ENCODE results near the gene FBXO31. TPM values are rescaled to one million over a fixed set of nuclear protein-coding genes. Genes with fewer than 3 reads are reported as not detected.

FBXO31 gene
- total and polyA plus RNA-seq, 2 of the 13 experiments (the other 11 are each of a cell fraction or from before 2014, with no cell fraction given): 92.4 to 101 TPM

GRCh38 chr16:87391950-87392820 is 8.6 kb upstream of the FBXO31 start, which contains the start of gene MAP1LC3B (continued):
- TF ChIP-seq ZNF678 (CRISPR knock-in tag; IDR thresholded peaks at IDR 0.05) (peak; percentile 97), ZNF121 (CRISPR knock-in tag; IDR thresholded peaks at IDR 0.05) (peak; percentile 77), SRY (CRISPR knock-in tag; IDR thresholded peaks at IDR 0.05) (peak; percentile 93), ZNF44 (CRISPR knock-in tag; IDR thresholded peaks at IDR 0.05) (no peak), ZNF205 (CRISPR knock-in tag; IDR thresholded peaks at IDR 0.05) (peak; percentile 80), DMAP1 (CRISPR knock-in tag; IDR thresholded peaks at IDR 0.05) (peak; percentile 73; the same call in 1 of the 2 replicates), ZNF747 (CRISPR knock-in tag; IDR thresholded peaks at IDR 0.05; ENCODE audit: borderline replicate concordance) (peak; percentile 89), SUZ12 (IDR thresholded peaks at IDR 0.05; ENCODE audit: low read depth, low read length) (no peak), SMARCC2 (IDR thresholded peaks at IDR 0.05) (no peak), ZMAT3 (CRISPR knock-in tag; conservative IDR thresholded peaks at IDR 0.05) (peak; percentile 92), SMAD1 (CRISPR knock-in tag; IDR thresholded peaks at IDR 0.05; ENCODE audit: borderline replicate concordance, low read depth) (peak; percentile 98; the same call in 1 of the 2 replicates), ZNF333 (CRISPR knock-in tag; IDR thresholded peaks at IDR 0.05; ENCODE audit: borderline replicate concordance) (no peak), RARG (CRISPR knock-in tag; IDR thresholded peaks at IDR 0.05; ENCODE audit: low read depth) (no peak), ZNF792 (CRISPR knock-in tag; IDR thresholded peaks at IDR 0.05) (peak; percentile 94), SP2 (CRISPR knock-in tag; IDR thresholded peaks at IDR 0.05) (peak; percentile 96), CSRNP1 (CRISPR knock-in tag; IDR thresholded peaks at IDR 0.05) (peak; percentile 74; the same call in 1 of the 2 replicates), HOXD1 (CRISPR knock-in tag; IDR thresholded peaks at IDR 0.05) (peak; percentile 99), ZNF709 (CRISPR knock-in tag; IDR thresholded peaks at IDR 0.05) (peak; percentile 83), ZNF34 (CRISPR knock-in tag; IDR thresholded peaks at IDR 0.05; ENCODE audit: borderline replicate concordance) (peak; percentile 72; the same call in 1 of the 2 replicates), GTF3A (CRISPR knock-in tag; conservative IDR thresholded peaks at IDR 0.05) (no peak), IKZF1 (IDR thresholded peaks at IDR 0.05) (no peak), GLI4 (CRISPR knock-in tag; IDR thresholded peaks at IDR 0.05; ENCODE audit: borderline replicate concordance) (peak; percentile 97; the same call in 1 of the 2 replicates)
- TF ChIP-seq, protein P1, sequence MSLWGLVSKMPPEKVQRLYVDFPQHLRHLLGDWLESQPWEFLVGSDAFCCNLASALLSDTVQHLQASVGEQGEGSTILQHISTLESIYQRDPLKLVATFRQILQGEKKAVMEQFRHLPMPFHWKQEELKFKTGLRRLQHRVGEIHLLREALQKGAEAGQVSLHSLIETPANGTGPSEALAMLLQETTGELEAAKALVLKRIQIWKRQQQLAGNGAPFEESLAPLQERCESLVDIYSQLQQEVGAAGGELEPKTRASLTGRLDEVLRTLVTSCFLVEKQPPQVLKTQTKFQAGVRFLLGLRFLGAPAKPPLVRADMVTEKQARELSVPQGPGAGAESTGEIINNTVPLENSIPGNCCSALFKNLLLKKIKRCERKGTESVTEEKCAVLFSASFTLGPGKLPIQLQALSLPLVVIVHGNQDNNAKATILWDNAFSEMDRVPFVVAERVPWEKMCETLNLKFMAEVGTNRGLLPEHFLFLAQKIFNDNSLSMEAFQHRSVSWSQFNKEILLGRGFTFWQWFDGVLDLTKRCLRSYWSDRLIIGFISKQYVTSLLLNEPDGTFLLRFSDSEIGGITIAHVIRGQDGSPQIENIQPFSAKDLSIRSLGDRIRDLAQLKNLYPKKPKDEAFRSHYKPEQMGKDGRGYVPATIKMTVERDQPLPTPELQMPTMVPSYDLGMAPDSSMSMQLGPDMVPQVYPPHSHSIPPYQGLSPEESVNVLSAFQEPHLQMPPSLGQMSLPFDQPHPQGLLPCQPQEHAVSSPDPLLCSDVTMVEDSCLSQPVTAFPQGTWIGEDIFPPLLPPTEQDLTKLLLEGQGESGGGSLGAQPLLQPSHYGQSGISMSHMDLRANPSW (CRISPR knock-in tag; IDR thresholded peaks at IDR 0.05; ENCODE audit: borderline replicate concordance): no peak; the same call in 1 of the 2 replicates
- TF ChIP-seq, protein P2, sequence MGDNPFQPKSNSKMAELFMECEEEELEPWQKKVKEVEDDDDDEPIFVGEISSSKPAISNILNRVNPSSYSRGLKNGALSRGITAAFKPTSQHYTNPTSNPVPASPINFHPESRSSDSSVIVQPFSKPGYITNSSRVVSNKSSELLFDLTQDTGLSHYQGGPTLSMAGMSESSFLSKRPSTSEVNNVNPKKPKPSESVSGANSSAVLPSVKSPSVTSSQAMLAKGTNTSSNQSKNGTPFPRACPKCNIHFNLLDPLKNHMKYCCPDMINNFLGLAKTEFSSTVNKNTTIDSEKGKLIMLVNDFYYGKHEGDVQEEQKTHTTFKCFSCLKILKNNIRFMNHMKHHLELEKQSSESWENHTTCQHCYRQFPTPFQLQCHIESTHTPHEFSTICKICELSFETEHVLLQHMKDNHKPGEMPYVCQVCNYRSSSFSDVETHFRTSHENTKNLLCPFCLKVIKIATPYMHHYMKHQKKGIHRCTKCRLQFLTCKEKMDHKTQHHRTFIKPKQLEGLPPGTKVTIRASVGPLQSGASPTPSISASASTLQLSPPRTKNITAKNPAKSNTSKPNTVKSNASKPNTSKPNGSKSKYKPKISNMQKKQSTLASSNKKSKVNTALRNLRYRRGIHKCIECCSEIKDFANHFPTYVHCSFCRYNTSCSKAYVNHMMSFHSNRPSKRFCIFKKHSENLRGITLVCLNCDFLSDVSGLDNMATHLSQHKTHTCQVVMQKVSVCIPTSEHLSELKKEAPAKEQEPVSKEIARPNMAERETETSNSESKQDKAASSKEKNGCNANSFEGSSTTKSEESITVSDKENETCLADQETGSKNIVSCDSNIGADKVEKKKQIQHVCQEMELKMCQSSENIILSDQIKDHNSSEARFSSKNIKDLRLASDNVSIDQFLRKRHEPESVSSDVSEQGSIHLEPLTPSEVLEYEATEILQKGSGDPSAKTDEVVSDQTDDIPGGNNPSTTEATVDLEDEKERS (CRISPR knock-in tag; IDR thresholded peaks at IDR 0.05): no peak

Measured in HepG2 (cell line).